Breast epithelium (tissue), 4 donors: Measurements from ENCODE around the gene CDK4. TPM values are rescaled to one million over a fixed set of nuclear protein-coding genes. Genes with fewer than 3 reads are reported as not detected.
A peak's percentile ranks its signal among the peaks of the same experiment; 100 is the strongest.

Experiments used
- DNase-seq, 2 donors: peaks; one replicate each; pipeline ENCODE4 v3.0.0-alpha.2; 2019; ENCODE audit warnings: low spot score in 2 of 2
- H3K27ac ChIP-seq, 2 donors: fragments of 200-600 bp; sonication (generic) in 1 of 2; one replicate each; pipeline ENCODE4 v1.5.1; 2016 to 2019; ENCODE audit warnings: mild to moderate bottlenecking in 1 of 2
- H3K27me3 ChIP-seq, 2 donors: fragments of 200-600 bp; sonication (generic) in 1 of 2; one replicate each; pipeline versions ENCODE4 v1.5.1 to v1.6.0; 2017 to 2019; ENCODE audit warnings: control low read depth in 1 of 2, mild to moderate bottlenecking in 1 of 2
- H3K36me3 ChIP-seq: fragments of 200-600 bp; one replicate; pipeline ENCODE4 v1.5.1; 2019
- H3K4me1 ChIP-seq, 2 donors: fragments of 200-600 bp; sonication (generic); one replicate each; pipeline ENCODE4 v1.5.1; 2016 to 2019; ENCODE audit warnings: control low read depth in 1 of 2
- H3K4me3 ChIP-seq, 3 donors: fragments of 200-600 bp; sonication (generic); 1 replicate in 2 of 3; 2 replicates in 1 of 3; pipeline ENCODE4 v1.5.1; 2016 to 2019; ENCODE audit warnings: mild to moderate bottlenecking in 3 of 3, moderate library complexity in 2 of 3
- H3K9me3 ChIP-seq, 2 donors: fragments of 200-600 bp; sonication (generic) in 1 of 2; one replicate each; pipeline ENCODE4 v1.5.1; 2016 to 2019; ENCODE audit warnings: control low read depth in 1 of 2
- POLR2A ChIP-seq: fragments of 450-650 bp; IDR thresholded peaks from one replicate; pipeline ENCODE4 v1.6.1; 2016; ENCODE audit warnings: antibody characterized with exemption, mild to moderate bottlenecking, moderate library complexity
- POLR2AphosphoS5 ChIP-seq, 3 donors: sonication (generic); formaldehyde crosslinking; IDR thresholded peaks; one replicate each; pipeline ENCODE4 v1.6.1; 2017; ENCODE audit warnings: antibody characterized with exemption in 3 of 3
- intact Hi-C: fragments of 100-400 bp; cut with DNase I; formaldehyde crosslinking; loops from one replicate; pipeline ENCODE4 v1.15.1; 2023; ENCODE audit warnings: low total_unique reads
- total RNA-seq, 3 donors: library from RNA; depleted of rRNA; stranded (reverse); fragments of >200 nt; gene quantifications; one replicate each; pipeline ENCODE4 v1.1.0, GENCODE V29; 2016
- TF ChIP-seq, protein P1 (sequence below), 3 donors: fragments of 450-650 bp; IDR thresholded peaks; one replicate each; pipeline ENCODE4 v1.5.1; 2016 to 2017; ENCODE audit warnings: antibody characterized with exemption in 3 of 3, mild to moderate bottlenecking in 3 of 3, moderate library complexity in 3 of 3

Gene CDK4
- total RNA-seq, 3 donors from 2014 or later, result 105 to 136 (median 109) TPM

- intact Hi-C loops, result no loop called here
- peaks cover 0 to 8% of the 10 kb centered on the region in 2 donors for H3K4me1 ChIP-seq
- no peak overlapping the region for H3K27ac ChIP-seq
- peaks cover 0 to 25% of the 10 kb centered on the region in 2 donors for H3K27me3 ChIP-seq
- peak in 1 of 2 donors; percentile 54 for DNase-seq
- H3K36me3 ChIP-seq, result no peaks in the 10 kb centered on the region
- H3K4me3 ChIP-seq, result peak overlapping the region; percentile 5 to 63 (median 56)
- no peaks in the 10 kb centered on the region for H3K9me3 ChIP-seq
- TF ChIP-seq POLR2A, result no peak
- TF ChIP-seq, protein P1, sequence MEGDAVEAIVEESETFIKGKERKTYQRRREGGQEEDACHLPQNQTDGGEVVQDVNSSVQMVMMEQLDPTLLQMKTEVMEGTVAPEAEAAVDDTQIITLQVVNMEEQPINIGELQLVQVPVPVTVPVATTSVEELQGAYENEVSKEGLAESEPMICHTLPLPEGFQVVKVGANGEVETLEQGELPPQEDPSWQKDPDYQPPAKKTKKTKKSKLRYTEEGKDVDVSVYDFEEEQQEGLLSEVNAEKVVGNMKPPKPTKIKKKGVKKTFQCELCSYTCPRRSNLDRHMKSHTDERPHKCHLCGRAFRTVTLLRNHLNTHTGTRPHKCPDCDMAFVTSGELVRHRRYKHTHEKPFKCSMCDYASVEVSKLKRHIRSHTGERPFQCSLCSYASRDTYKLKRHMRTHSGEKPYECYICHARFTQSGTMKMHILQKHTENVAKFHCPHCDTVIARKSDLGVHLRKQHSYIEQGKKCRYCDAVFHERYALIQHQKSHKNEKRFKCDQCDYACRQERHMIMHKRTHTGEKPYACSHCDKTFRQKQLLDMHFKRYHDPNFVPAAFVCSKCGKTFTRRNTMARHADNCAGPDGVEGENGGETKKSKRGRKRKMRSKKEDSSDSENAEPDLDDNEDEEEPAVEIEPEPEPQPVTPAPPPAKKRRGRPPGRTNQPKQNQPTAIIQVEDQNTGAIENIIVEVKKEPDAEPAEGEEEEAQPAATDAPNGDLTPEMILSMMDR (IDR thresholded peaks at IDR 0.05), result peak in 2 of 3 donors; percentile 22 to 23
Measured at GRCh38 chr12:57765003-57765697, 13.0 kb upstream of the CDK4 start.

GRCh38 chr12:57764662-57765002 lies 12.5 kb upstream of the CDK4 start:
- peaks cover 0 to 25% of the 10 kb centered on the region in 2 donors for H3K27me3 ChIP-seq
- TF ChIP-seq, protein P1 (IDR thresholded peaks at IDR 0.05), result no peak
- TF ChIP-seq POLR2AphosphoS5 (IDR thresholded peaks at IDR 0.05) (no peak), POLR2A (no peak)
- no peak overlapping the region for H3K27ac ChIP-seq
- intact Hi-C loops, result no loop called here
- DNase-seq, result no peak
- H3K4me3 ChIP-seq, result peak overlapping the region in 2 of 3 donors; percentile 56 to 63
- no peaks in the 10 kb centered on the region for H3K9me3 ChIP-seq
- H3K4me1 ChIP-seq, result peaks cover 0 to 8% of the 10 kb centered on the region in 2 donors
- no peaks in the 10 kb centered on the region for H3K36me3 ChIP-seq

GRCh38 chr12:57763881-57764661 lies 12.0 kb upstream of the CDK4 start:
- Histone ChIP-seq H3K27me3 (peaks cover 0 to 25% of the 10 kb centered on the region in 2 donors), H3K9me3 (no peaks in the 10 kb centered on the region), H3K4me1 (peaks cover 0 to 8% of the 10 kb centered on the region in 2 donors), H3K4me3 (peak overlapping the region in 2 of 3 donors; percentile 56 to 63), H3K27ac (no peak overlapping the region), H3K36me3 (no peaks in the 10 kb centered on the region)
- no peak for DNase-seq
- intact Hi-C loops, result no loop called here
- no peak for TF ChIP-seq POLR2AphosphoS5 (IDR thresholded peaks at IDR 0.05)
- TF ChIP-seq, protein P1 (IDR thresholded peaks at IDR 0.05), result no peak
- no peak for TF ChIP-seq POLR2A

GRCh38 chr12:57762463-57762862 lies 10.4 kb upstream of the CDK4 start:
- TF ChIP-seq POLR2A (no peak), POLR2AphosphoS5 (IDR thresholded peaks at IDR 0.05) (no peak)
- TF ChIP-seq, protein P1 (IDR thresholded peaks at IDR 0.05), result no peak
- intact Hi-C loops, result no loop called here
- Histone ChIP-seq H3K9me3 (no peaks in the 10 kb centered on the region), H3K4me1 (peaks cover 0 to 8% of the 10 kb centered on the region in 2 donors), H3K4me3 (no peak overlapping the region), H3K27me3 (peaks cover 0 to 25% of the 10 kb centered on the region in 2 donors), H3K27ac (no peak overlapping the region), H3K36me3 (no peaks in the 10 kb centered on the region)
- no peak for DNase-seq
